Stomach (tissue), 4 donors: ENCODE data around the gene SGK1.

Source experiments
- CTCF ChIP-seq, 7 experiments: fragments of 450-650 bp in 4 of 7; fragments of 200-600 bp in 3 of 7; sonication (generic) in 3 of 7; IDR thresholded peaks; one replicate each; pipeline ENCODE4 v1.5.1; 2016 to 2019; ENCODE audit warnings: antibody characterized with exemption in 7 of 7, control low read depth in 2 of 7, mild to moderate bottlenecking in 1 of 7
- POLR2A ChIP-seq, 4 donors: fragments of 450-650 bp; IDR thresholded peaks; one replicate each; pipeline ENCODE4 v1.6.1; 2016; ENCODE audit warnings: antibody characterized with exemption in 4 of 4, control low read depth in 2 of 4, mild to moderate bottlenecking in 1 of 4, moderate library complexity in 1 of 4

- TF ChIP-seq CTCF (IDR thresholded peaks at IDR 0.05), result no peak
- no peak for TF ChIP-seq POLR2A (IDR thresholded peaks at IDR 0.05)
These were observed 3.3 kb upstream of the SGK1 start for GRCh38 chr6:134321246-134321645.
